K562 (cell line): ENCODE results near the gene FAM131C. TPM values are rescaled to one million over a fixed set of nuclear protein-coding genes. Genes with fewer than 3 reads are reported as not detected.

Experiments used
- ATAC-seq: fragments of 200-7000 bp; cut with Tn5 transposase; 3 replicates; pipeline ENCODE4 v1.9.1; 2020; ENCODE audit warnings: moderate library complexity
- BruUV-seq: library from RNA; stranded (reverse); fragments of 400-500 nt; replicated peaks from 2 replicates; lab custom pipeline; 2021; lab: Mats Ljungman, UMichigan
- CTCF ChIA-PET: fragments of 300-600 bp; formaldehyde crosslinking; extraction: SDS; loops from one replicate; lab custom pipeline; 2021; ENCODE audit warnings: low intra/inter-chr PET ratio; lab: Yijun Ruan, JAX
- POLR2A ChIA-PET: fragments of 300-600, 350-650 bp; sonication (Branson Sonifier 250); formaldehyde crosslinking; extraction: SDS; loops from one replicate; lab custom pipeline; 2021; ENCODE audit warnings: antibody characterized with exemption, inconsistent platforms; lab: Yijun Ruan, JAX
- DNase-seq, 4 experiments: peaks; one replicate each; pipeline versions ENCODE4 v3.0.0 to v3.0.0-alpha.2; 2011 to 2018; ENCODE audit warnings: low spot score in 3 of 4, mixed read lengths in 3 of 4; ENCODE audit errors: extremely low read depth in 1 of 4
- FAIRE-seq: peaks from 2 replicates; lab custom pipeline; 2011; peaks lifted over from hg19 to GRCh38; lab: Jason Lieb, UNC
- H2AFZ ChIP-seq: 2 replicates; pipeline ENCODE4 v1.6.0; 2011; ENCODE audit warnings: low read depth, low read length, control low read depth, inconsistent platforms
- H3K27ac ChIP-seq: fragments of 200-600 bp; 3 replicates; pipeline ENCODE4 v1.8.0; 2011; ENCODE audit warnings: low read depth, mild to moderate bottlenecking, control low read depth, inconsistent platforms, low read length, moderate library complexity, mixed read lengths; ENCODE audit errors: extremely low read depth
- H3K27me3 ChIP-seq, 2 experiments: fragments of 300-600 bp in 1 of 2; 2 replicates in 1 of 2; 3 replicates in 1 of 2; pipeline versions ENCODE4 v1.6.0 to v1.8.0; 2011; ENCODE audit warnings: inconsistent platforms in 2 of 2, low read length in 2 of 2, mild to moderate bottlenecking in 1 of 2, mixed read lengths in 1 of 2, moderate library complexity in 1 of 2; ENCODE audit not compliant: control insufficient read depth in 2 of 2, insufficient read depth in 2 of 2
- H3K36me3 ChIP-seq: fragments of 300-600 bp; 3 replicates; pipeline ENCODE4 v1.8.0; 2011; ENCODE audit warnings: mild to moderate bottlenecking, low read length, inconsistent platforms; ENCODE audit not compliant: control insufficient read depth, insufficient read depth
- H3K4me1 ChIP-seq, 2 experiments: fragments of 200-600 bp in 1 of 2; replicated peaks in 1 of 2; 2 replicates in 1 of 2; 3 replicates in 1 of 2; pipeline versions ENCODE4 v1.5.1 to v1.8.0; 2011; ENCODE audit warnings: inconsistent platforms in 2 of 2, low read length in 2 of 2, mild to moderate bottlenecking in 1 of 2, mixed read lengths in 1 of 2, moderate library complexity in 1 of 2; ENCODE audit not compliant: control insufficient read depth in 2 of 2, insufficient read depth in 2 of 2
- H3K4me2 ChIP-seq: 2 replicates; pipeline ENCODE4 v1.6.1; 2011; ENCODE audit warnings: low read length, control low read depth, inconsistent platforms, mixed read lengths; ENCODE audit not compliant: insufficient read depth
- H3K4me3 ChIP-seq: fragments of 200-600 bp; sonication (generic), shearing (Covaris generic); 2 replicates; pipeline ENCODE4 v1.5.1; 2016; ENCODE audit warnings: control low read depth, inconsistent platforms
- H3K79me2 ChIP-seq: fragments of 200-600 bp; 3 replicates; pipeline ENCODE4 v1.8.0; 2011; ENCODE audit warnings: low read length, inconsistent platforms; ENCODE audit not compliant: control insufficient read depth, insufficient read depth
- H3K9ac ChIP-seq, 2 experiments: 2 replicates each; pipeline versions ENCODE4 v1.6.0 to v1.6.1; 2011; ENCODE audit warnings: low read depth in 2 of 2, low read length in 2 of 2, control low read depth in 1 of 2, inconsistent platforms in 1 of 2, mild to moderate bottlenecking in 1 of 2, mixed read lengths in 1 of 2; ENCODE audit not compliant: insufficient read depth in 1 of 2
- H3K9me1 ChIP-seq: one replicate; pipeline ENCODE4 v1.6.0; 2011; ENCODE audit warnings: inconsistent platforms, mild to moderate bottlenecking, low read length, moderate library complexity; ENCODE audit not compliant: control insufficient read depth, insufficient read depth
- H3K9me3 ChIP-seq: replicated peaks from 2 replicates; pipeline ENCODE4 v1.5.1; 2011; ENCODE audit warnings: low read depth, low read length, inconsistent platforms; ENCODE audit not compliant: control insufficient read depth, insufficient read depth
- H4K20me1 ChIP-seq: replicated peaks from 2 replicates; pipeline ENCODE4 v1.6.1; 2011; ENCODE audit warnings: low read length, inconsistent platforms, mixed read lengths; ENCODE audit not compliant: control insufficient read depth, insufficient read depth
- CGGBP1 ChIP-seq: fragments of 250-450 bp; sonication (Bioruptor Pico); IDR thresholded peaks from 2 replicates; pipeline ENCODE4 v1.9.0; 2021; ENCODE audit warnings: mild to moderate bottlenecking
- FOXK2 ChIP-seq, 2 experiments: fragments of 450-650 bp; IDR thresholded peaks in 1 of 2; conservative IDR thresholded peaks in 1 of 2; 2 replicates each; pipeline ENCODE4 v1.6.1; 2016; ENCODE audit warnings: low read depth in 2 of 2, mild to moderate bottlenecking in 1 of 2
- GABPA ChIP-seq: fragments of 200-800 bp; sonication (Bioruptor generic); conservative IDR thresholded peaks from 2 replicates; pipeline ENCODE4 v1.6.1; 2016; ENCODE audit warnings: low read depth, missing genetic modification characterization, missing compliant biosample characterization
- HIVEP1 ChIP-seq: fragments of 250-450 bp; sonication (Bioruptor Pico); IDR thresholded peaks from 2 replicates; pipeline ENCODE4 v1.4.0; 2020; ENCODE audit warnings: mild to moderate bottlenecking
- HNRNPUL1 ChIP-seq: fragments of 200-400 bp; formaldehyde crosslinking; IDR thresholded peaks from 2 replicates; pipeline ENCODE4 v1.6.1; 2017; ENCODE audit warnings: low read length
- JUND ChIP-seq, 2 experiments: IDR thresholded peaks; 2 replicates in 1 of 2; 3 replicates in 1 of 2; pipeline ENCODE4 v1.6.1; 2011; ENCODE audit warnings: borderline replicate concordance in 2 of 2, low read depth in 2 of 2, low read length in 2 of 2, improper control_type of control experiment in 1 of 2, missing biosample characterization in 1 of 2, missing genetic modification characterization in 1 of 2, missing genetic modification reagents in 1 of 2
- MAFF ChIP-seq: IDR thresholded peaks from 2 replicates; pipeline ENCODE4 v1.6.1; 2012; ENCODE audit warnings: low read length, improper control_type of control experiment
- PTRF ChIP-seq: fragments of 450-650 bp; IDR thresholded peaks from 2 replicates; pipeline ENCODE4 v1.6.1; 2016; ENCODE audit warnings: mild to moderate bottlenecking, missing genetic modification characterization, missing compliant biosample characterization
- RBM22 ChIP-seq: fragments of 200-400 bp; formaldehyde crosslinking; IDR thresholded peaks from 2 replicates; pipeline ENCODE4 v1.6.1; 2018; ENCODE audit warnings: low read length, low read depth; ENCODE audit not compliant: poor library complexity, severe bottlenecking
- RREB1 ChIP-seq: fragments of 250-450 bp; sonication (Bioruptor Pico); IDR thresholded peaks from 2 replicates; pipeline ENCODE4 v1.4.0; 2020
- TEAD1 ChIP-seq, 2 experiments: fragments of 450-650 bp in 1 of 2; sonication (generic) in 1 of 2; formaldehyde crosslinking; IDR thresholded peaks; 2 replicates each; pipeline versions ENCODE4 v1.4.0 to v1.8.0; 2020 to 2022; ENCODE audit warnings: mild to moderate bottlenecking in 2 of 2, missing genetic modification reagents in 1 of 2
- TEAD4 ChIP-seq, 2 experiments: sonication (generic) in 1 of 2; formaldehyde crosslinking in 1 of 2; IDR thresholded peaks; 2 replicates each; pipeline versions ENCODE4 v1.6.1 to v1.8.0; 2012 to 2022; ENCODE audit warnings: borderline replicate concordance in 1 of 2, inconsistent platforms in 1 of 2, low read length in 1 of 2, mild to moderate bottlenecking in 1 of 2, missing genetic modification reagents in 1 of 2
- ZBTB8A ChIP-seq: fragments of 450-650 bp; IDR thresholded peaks from 2 replicates; pipeline ENCODE4 v1.6.1; 2018; ENCODE audit warnings: mild to moderate bottlenecking, moderate library complexity; ENCODE audit not compliant: partially characterized antibody
- WGBS: fragments of 100-300 bp; shearing (Covaris generic); methylation state at CpG from one replicate; pipeline ENCODE4 v1.1.6; 2016; ENCODE audit warnings: low coverage, mixed read lengths; ENCODE audit not compliant: insufficient coverage; ENCODE audit errors: missing lambda C conversion rate; 5-methylcytosine and 5-hydroxymethylcytosine counted together
- in situ Hi-C: fragments of 300-500 bp; cut with MboI; formaldehyde crosslinking; loops from 4 replicates; pipeline ENCODE4 v1.15.0; 2018; ENCODE audit warnings: inconsistent platforms, mixed read lengths
- intact Hi-C: fragments of 100-400 bp; cut with micrococcal nuclease; formaldehyde crosslinking; loops from 2 replicates; pipeline ENCODE4 v1.14.2; 2022
- polyA plus RNA-seq, 8 experiments: library from polyadenylated mRNA; depleted of rRNA in 4 of 8; stranded (reverse) in 5 of 8; unstranded in 3 of 8; fragments of >200 nt; fragmentation: Nextera tagmentation in 2 of 8; fragmentation: Illumina TruSeq in 1 of 8; extraction: Ambion mirVana in 2 of 8; extraction: Trizol in 1 of 8; gene quantifications; 2 replicates each; pipeline versions ENCODE4 v1.2.1 to v1.2.3, GENCODE V29; 2011 to 2014; ENCODE audit warnings: inconsistent platforms in 1 of 8, missing spikeins in 1 of 8
- total RNA-seq, 7 experiments: library from RNA; depleted of rRNA in 6 of 7; stranded (reverse); fragments of >200 nt in 6 of 7; fragmentation: Illumina TruSeq in 2 of 7; extraction: Trizol in 2 of 7; gene quantifications; 2 replicates each; pipeline versions ENCODE4 v1.2.1 to v1.2.3, GENCODE V29; 2011 to 2021; ENCODE audit warnings: low replicate concordance in 1 of 7

Gene FAM131C
- total and polyA plus RNA-seq, 9 of the 15 experiments (the other 6 are each of a cell fraction or from before 2014, with no cell fraction given) = 0.10 to 0.29 (median 0.16) TPM; not detected in 6

GRCh38 chr1:16014509-16015482 is 58.7 kb downstream of the FAM131C start:
- Histone ChIP-seq H3K36me3 (no peaks in the 10 kb centered on the region), H3K4me3 (no peak overlapping the region), H3K4me2 (peak overlapping the region; percentile 76; the same call in 1 of the 2 replicates), H3K4me1 (peaks cover 37 to 74% of the 10 kb centered on the region in 2 experiments), H3K9me3 (no peaks in the 10 kb centered on the region), H3K27ac (peak overlapping the region; percentile 79), H4K20me1 (no peaks in the 10 kb centered on the region), H3K9ac (peak overlapping the region; percentile 66 to 90), H3K79me2 (no peaks in the 10 kb centered on the region), H2AFZ (peak overlapping the region; percentile 88), H3K27me3 (no peaks in the 10 kb centered on the region), H3K9me1 (no peaks in the 10 kb centered on the region)
- intact Hi-C loops = no loop called here
- 24% methylated on average over 17 of the region's 17 CpGs for WGBS
- DNase-seq = peak; percentile 73 to 89 (median 78)
- ATAC-seq = peak; percentile 71
- CTCF ChIA-PET = no interaction called here
- BruUV-seq = no TSS peak
- in situ Hi-C loops = loop anchor here (5.0 to 10.0 kb wide), 2 partner anchors 50 to 178 kb away; no protein-coding TSS in a partner anchor
- FAIRE-seq = peak; percentile 97
- POLR2A ChIA-PET = interaction anchor here (0.5 to 1.2 kb wide), 7 partner anchors 8 to 1161 kb away, joined by 3 to 6 read pairs (median 3); no protein-coding TSS in a partner anchor
- TF ChIP-seq FOXK2 (conservative IDR thresholded peaks at IDR 0.05 in 1 of 2, IDR thresholded peaks at IDR 0.05 in 1 of 2; ENCODE audit: low read depth in 2 of 2) = no peak
- no peak for TF ChIP-seq HIVEP1 (CRISPR knock-in tag)
- no peak for TF ChIP-seq TEAD4 (IDR thresholded peaks at IDR 0.05; ENCODE audit: low read length)
- TF ChIP-seq TEAD4 (CRISPR knock-in tag; IDR thresholded peaks at IDR 0.05; ENCODE audit: borderline replicate concordance) = no peak
- no peak for TF ChIP-seq RREB1 (CRISPR knock-in tag)
- no peak for TF ChIP-seq PTRF (tag)
- no peak for TF ChIP-seq CGGBP1 (CRISPR knock-in tag)
- no peak for TF ChIP-seq ZBTB8A
- no peak for TF ChIP-seq GABPA (tag)
- no peak for TF ChIP-seq RBM22
- TF ChIP-seq TEAD1 (CRISPR knock-in tag; IDR thresholded peaks at IDR 0.05) = no peak; a peak in 1 of 4 replicates
- 0 out of 2 replicates have a peak, but pooled peaks have one; percentile 2 for TF ChIP-seq MAFF
- TF ChIP-seq JUND (IDR thresholded peaks at IDR 0.05; ENCODE audit: borderline replicate concordance, low read depth, low read length) = peak; percentile 23; the same call in 1 of the 2 replicates
- TF ChIP-seq JUND (tag; IDR thresholded peaks at IDR 0.05; ENCODE audit: borderline replicate concordance, low read depth, low read length) = no peak
- no peak for TF ChIP-seq HNRNPUL1
